Midbrain (tissue), 1 donor: ENCODE data around the gene TLCD3A.
A peak's percentile ranks its signal among the peaks of the same experiment; 100 is the strongest.
"Not testable (repeated sequence)": the region's sequence is repeated elsewhere in the genome, so short reads cannot be mapped to it uniquely, and the experiment has no call there.

ENCODE experiments used
- DNase-seq: peaks from one replicate; lab custom pipeline; 2025; lab: John Stamatoyannopoulos, UW

The TLCD3A gene

DNA sequence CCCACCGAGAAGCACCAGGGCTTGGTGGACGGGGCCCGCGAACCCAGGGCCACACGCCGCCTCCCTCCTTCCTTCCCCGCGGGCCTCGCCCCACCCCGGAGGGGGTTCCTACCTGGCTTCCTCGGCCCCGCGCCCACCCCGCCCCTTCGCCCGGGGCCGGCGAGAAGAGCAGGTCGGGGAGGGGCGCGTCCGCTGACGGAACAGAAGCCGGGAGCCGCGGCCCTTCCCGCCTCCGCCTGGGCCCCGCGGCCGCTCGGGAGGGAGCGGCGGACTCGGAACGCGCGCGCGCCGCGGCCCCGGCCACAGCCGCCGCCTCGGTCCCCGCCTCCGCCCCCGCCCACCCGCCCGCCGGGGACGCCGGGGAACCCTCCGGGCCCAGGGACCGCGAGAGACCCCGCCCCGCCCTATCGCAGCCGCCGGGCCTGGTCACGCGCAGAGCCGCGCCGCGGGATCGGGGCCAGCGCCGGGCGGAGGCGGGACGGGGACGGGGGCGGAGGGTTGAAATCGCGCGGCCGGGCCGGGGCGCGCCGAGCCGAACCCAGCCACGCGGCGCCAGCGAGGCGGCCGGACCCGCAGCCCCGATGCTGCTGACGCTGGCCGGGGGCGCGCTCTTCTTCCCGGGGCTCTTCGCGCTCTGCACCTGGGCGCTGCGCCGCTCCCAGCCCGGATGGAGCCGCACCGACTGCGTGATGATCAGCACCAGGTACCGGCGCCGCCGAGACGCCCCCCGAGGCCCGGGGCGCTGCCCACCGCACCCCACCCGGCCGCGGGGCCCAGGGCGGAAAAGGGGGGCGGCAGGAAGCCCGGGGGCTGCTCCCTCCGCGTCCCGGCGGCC, at the start of gene TLCD3A:
TSS of gene TLCD3A (plus strand) at position 530 of the 835 bp plus-strand sequence. CDS start at position 582, 52 bp downstream.
- peak; percentile 53 for DNase-seq

DNA sequence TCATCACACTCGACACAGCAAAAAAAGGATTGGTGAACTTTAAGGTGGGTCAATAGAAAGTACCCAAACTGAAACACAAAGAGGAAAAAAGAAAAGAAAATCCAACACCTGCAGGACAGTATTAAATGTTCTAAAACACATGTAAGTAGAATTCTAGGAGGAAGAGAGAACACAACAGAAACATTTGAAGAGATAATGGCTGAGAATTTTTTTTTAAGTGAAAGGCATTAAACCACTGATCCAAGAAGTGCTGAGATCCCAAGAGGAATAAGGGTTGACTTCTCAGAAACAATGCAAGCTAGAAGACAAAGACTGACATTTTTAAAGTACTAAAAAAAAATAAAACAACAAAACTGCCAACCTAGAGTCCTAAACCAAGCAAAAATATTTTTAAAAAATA, 49.4 kb upstream of the TLCD3A start:
- DNase-seq: no peak

DNA sequence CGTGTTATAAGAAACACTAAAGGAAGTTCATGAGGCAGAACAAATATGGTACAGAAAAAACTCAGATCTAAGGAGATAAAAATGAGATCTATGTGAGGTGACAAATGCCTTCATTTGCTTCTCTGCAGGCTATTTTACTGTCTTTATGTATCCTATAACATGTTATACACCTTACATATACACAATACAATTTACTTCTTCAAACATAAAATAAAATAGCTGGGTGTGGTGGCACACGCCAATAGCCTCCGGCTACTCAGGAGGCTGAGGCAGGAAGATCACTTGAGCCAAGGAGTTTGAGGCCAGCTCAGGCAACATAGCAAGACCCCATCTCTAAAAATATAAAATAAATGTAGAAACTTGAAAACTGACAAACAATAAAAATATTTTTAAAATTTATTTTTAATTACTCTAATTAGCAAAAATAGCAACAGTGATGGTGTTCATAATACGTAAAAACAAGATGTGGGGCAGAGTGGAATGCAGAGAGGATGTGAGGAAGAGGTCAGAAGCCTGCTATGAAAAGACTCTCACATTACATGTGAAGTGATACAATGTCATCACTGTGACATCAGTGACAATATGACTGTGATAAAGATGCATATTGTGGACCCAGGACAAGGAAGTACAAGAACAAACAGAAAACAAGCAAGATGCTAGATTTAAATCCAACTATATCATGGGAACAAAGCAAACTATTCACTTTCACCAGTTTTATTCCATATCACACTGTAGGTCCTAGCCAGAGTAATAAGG, 48.7 kb upstream of the TLCD3A start:
- no peak for DNase-seq

DNA sequence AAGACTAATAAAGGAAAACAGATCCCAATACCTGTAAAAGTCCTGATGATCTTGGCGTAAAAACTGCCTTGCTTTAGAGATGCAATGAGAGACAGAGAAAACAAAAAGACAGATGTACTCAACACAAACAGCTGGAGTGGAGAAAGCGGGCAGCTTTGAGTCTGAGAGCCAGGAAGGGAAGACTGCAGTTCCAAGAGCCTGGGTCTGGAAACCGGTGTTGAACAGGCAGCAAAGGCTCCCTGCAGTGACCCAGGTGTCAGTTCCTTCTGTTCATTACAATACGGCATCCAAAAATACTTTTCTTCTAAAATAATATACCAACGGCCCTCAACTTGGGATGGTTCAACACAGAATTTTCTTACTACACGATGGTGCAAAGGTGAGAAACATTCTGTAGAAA, 47.4 kb upstream of the TLCD3A start:
- no peak for DNase-seq

DNA sequence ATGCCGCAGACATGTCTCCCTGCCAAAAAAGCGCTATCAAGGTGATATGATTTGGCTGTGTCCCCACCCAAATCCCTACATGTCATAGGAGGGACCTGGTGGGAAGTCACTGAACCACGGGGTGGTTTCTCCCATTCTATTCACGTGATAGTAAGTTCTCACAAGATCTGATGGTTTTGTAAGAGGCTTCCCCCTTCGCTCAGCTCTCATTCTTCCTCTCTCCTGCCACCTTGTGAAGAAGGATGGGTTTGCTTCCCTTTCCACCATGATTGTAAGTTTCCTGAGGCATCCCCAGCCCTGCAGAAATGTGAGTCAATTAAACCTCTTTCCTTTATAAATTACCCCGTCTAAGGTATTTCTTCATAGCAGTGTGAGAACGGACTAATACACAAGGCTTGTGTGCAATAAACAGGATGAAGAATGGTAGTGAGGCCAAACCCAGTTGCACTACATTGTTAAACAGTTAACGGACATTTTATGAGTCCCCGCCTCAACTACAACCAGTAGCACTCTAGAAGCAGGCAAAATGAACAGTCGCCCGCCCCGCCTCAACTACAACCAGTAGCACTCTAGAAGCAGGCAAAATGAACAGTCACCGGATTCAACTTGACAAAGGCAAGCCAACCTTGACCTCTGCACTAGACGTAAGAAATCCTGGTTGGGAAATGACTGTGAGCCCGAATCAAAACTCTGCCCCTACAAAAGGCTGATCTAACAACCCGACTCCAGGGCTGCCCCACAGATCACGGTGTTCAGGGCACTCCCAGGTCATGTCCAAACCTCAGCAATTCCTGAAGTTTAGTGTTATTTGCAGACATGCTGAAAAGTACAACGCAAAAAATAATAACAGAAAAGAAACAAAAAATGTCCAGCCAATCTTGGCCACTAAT, 44.1 kb upstream of the TLCD3A start:
- DNase-seq: no peak

DNA sequence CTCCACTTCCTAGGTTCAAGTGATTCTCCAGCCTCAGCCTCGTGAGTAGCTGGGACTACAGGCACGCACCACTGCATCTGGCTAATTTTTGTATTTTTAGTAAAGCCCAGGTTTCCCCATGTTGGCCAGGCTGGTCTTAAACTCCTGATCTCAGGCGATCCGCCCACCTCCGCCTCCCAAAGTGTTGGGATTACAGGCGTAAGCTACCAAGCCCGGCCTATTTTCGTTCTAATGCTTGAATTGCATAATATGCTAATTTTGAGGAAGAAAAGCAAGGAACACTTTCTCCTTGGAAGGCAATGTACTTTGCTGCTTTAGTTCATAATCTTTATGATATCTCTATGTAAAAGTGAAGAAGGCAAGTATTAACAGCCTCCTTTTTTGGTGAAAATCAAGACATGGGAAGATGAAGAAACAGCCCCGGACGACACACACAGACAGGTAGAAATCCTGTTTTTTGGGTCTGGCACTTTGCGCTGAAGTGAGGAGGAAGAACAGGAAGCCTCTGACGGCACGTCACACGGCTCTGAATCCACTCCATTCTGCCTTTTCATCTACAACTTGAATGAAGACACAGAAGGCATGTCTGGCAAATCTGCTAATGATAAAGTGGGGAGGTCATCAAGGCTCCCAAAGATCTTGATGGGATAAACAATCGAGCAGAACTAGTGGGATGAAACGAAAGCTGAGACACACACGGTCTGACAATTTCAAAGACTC, 42.7 kb upstream of the TLCD3A start:
- DNase-seq: no peak

DNA sequence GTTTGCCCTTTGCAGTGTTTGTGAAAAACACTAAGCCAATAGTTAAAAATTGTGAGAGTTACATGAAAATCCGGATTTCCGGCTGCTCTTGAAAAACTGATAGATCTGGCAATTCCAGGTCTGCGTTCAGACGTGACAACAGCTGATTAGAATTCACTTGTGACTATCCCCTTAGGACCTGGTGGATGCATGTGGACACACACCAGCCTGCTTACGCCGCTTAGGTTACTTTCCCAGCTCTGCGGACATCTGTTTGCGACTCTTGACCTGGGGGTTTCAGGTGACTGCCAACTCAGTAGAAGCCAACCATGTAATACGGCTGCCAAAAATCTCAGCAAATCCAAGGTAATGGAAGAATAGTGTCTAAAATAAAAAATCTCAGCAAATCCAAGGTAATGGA, 42.0 kb upstream of the TLCD3A start:
- no peak for DNase-seq

DNA sequence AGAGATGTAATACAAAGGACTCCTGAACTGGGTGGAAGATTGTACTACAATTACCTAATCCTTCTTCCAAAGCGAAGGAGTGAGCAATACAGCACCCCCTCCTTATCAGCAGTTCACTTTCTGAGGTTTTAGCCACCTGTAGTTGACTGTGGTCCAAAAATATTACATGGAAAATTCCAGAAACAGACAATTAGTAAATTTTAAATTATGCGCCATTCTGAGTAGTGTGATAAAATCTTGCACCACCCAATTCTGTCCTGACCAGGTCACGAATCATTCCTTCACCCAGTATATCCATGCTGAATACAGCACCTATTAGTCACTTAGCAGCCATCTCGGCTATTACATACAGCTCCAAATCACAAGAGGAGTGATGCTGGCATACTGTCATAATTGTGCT, 41.0 kb upstream of the TLCD3A start:
- no peak for DNase-seq

DNA sequence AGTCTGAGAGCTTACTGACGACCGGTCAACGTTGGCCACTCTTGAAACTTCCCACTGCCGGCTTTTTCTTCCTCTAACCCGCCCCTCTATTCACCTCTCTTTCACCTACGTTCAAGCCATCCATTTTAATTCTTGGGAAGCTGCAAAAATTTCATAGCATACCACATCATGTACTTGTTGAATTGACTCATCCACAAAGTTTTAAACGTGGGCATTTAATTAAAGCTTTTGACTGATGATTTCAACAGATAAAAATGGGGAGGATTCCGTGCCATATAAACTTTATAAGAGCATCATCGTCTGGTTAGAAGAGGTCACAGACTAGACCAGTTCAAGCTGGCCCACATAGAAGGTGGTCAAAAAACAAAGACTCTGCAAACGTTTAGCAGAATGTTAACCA, 40.3 kb upstream of the TLCD3A start:
- no peak for DNase-seq

DNA sequence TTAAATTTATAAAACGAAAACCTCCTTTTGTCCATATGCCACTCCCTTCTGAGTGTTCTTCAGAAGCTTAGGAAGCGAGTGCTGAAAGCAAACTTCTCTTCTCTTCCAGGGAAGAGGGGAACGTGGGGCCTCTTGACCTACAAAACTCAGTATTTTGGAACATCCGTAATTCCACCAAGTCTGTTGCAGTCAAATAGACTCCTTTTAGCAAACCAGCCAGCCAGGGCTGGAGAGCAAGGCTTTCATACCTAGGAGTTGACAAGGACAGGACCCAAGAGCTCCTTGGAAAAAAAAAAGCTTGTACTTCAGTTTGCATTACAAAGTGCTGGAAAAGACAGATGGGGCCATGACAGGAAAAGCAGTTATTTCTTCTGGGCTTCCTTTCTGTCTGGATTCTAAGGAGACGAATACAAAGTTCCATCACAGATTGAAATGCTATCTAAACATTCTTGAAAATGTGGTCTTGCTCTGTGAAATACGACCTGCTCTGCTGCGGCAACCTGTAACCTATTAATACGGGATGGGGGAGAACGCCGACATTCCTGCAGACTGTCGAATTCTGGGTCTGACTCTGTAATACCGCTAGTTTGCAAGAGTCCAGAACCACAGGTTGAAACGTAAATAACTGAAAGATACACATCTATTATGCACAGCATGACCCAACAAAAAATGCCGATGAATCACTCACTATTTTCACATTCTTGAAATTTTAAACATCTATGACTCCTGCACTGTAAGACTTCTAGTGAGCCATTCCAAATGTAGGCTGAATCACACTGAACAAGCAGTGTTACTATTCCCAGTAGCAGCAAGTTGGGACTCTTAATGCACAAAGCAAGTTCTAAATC, 38.4 kb upstream of the TLCD3A start:
- no peak for DNase-seq

DNA sequence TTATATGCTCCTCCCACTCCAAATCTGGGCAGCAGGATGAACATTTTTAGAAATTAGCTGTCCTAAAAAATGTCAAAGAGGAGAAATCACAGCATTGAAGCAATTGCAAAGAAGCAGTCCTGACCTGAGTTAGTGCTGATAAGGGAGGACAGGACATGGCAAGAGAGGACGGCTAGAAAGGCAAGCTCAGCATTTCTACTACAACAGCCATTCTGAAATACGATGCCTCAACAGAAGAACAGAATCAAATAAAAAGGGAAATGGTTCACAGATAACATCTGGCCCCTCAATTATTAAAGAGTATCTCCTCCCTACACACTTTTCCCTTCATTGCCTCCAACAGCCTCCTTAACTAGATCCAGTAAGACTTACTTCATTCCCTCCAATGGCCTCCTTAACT, 36.0 kb upstream of the TLCD3A start:
- no peak for DNase-seq

DNA sequence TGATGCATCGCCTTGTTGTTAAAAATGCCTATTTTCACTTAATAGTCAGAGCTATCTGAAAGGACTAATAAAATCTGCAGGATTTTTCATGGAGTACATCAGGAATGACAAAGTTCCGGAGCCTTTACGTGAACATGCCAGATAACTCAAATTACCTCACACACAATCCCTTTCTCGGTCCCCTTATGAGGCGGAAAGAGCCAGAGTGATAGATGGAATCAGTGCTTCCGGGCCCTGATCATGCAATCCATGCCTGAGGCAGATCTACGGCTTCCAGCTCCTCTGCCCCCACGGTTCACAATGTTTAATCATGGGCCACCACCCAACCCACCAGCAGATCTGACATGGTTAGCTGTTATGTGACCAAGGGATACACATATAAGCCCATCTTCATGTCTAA, 34.7 kb upstream of the TLCD3A start:
- DNase-seq: no peak

DNA sequence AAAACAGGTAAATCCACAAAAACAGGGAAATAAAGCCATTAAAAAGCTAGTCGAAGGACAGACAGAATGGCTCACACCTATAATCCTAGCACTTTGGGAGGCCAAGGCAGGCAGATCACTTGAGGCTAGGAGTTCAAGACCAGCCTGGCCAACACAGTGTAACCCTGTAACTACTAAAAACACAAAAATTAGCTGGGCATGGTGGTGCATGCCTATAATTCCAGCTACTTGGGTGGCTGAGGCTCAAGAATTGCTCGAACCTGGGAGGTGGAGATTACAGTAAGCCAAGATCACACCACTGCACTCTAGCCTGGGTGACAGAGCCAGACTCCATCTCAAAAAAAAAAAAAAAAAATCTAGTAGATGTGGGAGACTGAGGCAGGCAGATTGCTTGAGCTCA, 34.3 kb upstream of the TLCD3A start:
- DNase-seq: not testable (repeated sequence)

DNA sequence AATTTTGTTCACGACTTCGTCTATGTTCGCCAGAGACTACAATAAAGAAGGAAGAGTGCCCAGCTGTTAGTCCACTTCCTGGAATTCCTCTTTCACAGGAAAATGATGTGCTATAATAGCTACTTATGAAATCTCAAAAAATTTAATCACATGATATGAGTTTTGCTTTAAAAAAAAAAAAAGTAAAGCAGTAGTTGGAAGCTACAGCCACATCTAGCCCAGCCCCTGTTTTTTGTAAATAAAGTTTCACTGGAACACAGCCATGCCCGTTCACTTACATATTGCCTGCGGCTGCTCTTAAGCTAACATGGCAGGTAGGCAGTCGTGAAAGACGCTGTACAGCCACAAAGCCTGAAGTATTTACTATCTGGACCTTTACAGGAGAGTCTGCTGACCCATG, 33.1 kb upstream of the TLCD3A start:
- no peak for DNase-seq

DNA sequence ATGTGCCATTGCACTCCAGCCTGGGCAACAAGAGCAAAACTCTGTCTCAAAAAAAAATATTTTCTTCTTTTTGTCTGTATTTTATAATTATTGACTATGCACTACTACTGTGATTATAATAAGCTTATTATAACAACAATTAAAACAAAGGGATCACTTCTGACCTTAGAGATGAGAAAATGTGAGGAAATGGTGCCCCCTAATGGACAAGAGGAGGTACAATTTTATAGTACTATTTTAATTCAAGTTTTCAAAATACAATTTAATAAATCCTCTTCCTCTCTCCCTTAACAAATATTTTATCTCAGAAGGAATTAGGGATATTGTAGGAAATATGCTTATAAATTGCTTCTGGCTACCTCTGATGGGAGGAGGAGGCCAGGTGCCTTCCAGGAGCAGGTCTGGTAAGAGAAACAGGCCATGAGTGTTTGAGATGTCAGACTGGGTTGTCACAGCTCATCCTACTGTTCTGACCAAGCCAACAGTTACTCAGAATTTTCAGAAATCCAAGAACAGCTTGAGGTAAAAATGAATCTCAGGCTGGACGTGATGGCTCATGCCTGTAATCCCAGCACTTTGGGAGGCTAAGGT, 31.8 kb upstream of the TLCD3A start:
- no peak for DNase-seq

DNA sequence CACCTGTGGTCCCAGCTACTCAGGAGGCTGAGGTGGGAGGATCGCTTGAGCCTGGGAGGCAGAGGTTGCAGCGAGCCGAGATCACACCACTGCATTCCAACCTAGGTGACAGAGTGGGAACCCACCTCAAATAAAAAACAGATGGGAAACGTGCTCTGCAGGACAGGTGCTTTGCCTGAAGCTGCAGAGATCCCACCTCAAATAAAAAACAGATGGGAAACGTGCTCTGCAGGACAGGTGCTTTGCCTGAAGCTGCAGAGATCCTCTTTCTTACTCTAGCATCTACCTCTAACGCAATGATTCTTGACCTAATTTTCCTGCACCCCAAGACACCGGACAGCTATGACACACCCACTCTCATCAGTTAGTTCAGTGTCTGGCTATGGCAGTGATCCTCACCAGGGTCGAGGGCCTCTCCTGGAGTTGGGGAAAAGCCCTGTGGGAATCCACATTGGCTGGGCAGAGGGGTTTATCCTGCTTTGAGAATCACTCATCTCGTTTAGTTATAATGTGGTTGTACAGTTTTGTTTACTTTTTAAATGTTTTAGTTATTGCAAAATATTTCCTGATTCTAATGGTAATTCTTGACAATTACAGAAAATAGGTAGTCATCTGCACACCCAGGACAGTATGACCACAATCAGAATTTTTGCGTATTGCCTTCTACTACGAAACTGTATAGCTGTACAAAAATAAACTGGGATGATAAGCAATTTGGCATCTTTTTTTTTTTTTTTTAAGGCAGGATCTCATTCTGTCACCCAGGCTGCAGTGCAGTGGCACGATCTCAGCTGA, 29.1 kb upstream of the TLCD3A start:
- DNase-seq: no peak

DNA sequence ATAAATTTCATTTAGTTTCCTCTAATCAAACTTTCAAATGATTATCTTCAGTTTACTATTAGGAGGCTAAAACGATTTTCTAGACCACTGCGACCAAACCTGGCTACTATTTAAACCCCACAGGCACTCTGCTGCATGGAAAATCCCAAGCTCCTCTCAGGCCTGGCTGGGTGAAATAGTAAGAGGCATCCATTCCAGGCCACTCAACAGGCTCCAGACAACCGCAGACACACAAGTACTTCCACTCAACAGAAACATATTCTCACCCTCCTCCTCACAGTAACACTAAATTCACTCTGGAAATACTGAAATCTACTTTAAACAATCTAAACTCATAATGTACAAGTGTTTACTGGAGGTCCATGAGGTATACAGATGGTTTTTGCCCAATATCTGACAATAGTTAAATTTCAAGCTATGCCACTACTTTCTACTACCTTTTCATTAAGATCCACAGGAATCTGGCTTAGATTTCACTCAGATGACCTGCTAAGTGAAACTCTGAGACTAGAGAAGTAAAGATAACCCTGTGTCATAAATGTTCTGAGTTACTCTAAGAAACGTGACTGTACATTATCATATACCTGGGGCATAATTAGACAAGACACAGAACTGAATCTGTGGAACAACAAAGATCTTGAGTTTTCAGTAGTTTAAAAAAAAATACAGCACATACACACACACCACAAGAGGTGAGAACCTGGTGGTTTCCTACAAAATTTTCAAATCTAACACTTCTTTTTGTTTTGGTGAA, 28.1 kb upstream of the TLCD3A start:
- DNase-seq: no peak

DNA sequence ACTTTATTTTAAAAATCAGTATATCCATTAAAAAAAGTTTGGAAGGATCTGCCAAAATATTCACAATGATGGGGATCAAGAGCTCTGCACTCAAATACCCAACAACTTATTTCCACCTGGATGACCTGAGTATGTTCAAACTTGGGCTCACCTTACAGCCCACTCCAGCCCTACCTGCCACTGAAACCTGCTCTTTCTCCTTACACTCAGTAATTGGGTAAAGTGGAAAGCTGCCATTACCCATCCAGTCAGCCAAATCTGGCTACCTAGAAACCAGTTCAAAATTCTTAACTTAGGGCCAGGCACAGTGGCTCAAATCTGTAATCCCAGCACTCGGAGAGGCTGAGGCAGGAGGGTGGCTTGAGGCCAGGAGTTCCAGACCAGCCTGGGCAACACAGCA, 27.4 kb upstream of the TLCD3A start:
- DNase-seq: no peak

DNA sequence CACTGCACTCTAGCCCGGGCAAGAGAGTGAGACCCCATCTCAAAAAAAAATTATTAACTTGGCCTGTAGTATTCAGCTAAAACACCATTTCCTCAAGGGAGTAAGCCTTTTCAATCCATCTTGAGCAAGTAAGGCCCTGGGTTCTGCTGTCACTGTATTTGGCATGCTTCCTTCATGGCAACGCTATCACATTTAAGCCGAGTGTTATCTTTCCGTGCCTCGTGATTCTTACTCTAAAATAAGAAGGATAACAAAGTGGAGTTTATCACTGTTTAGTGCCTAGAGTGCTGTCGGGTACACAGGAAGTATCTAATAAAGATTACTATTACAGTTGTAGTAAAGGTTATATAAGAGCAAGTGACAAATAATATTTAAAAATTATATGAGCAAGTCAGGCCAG, 26.5 kb upstream of the TLCD3A start:
- DNase-seq: no peak
